HCT116 (cell line): Measurements from ENCODE around the gene ENOX1. TPM values are rescaled to one million over a fixed set of nuclear protein-coding genes. Genes with fewer than 3 reads are reported as not detected.

Experiments
- ATAC-seq: fragments of 200-7000 bp; cut with Tn5 transposase; 2 replicates; pipeline ENCODE4 v1.9.1; 2020; ENCODE audit warnings: mild to moderate bottlenecking, moderate library complexity
- BruUV-seq: library from RNA; stranded (reverse); fragments of 400-500 nt; replicated peaks from 2 replicates; lab custom pipeline; 2021; lab: Mats Ljungman, UMichigan
- CTCF ChIA-PET: fragments of 300-600 bp; sonication (Branson Sonifier 250); formaldehyde crosslinking; loops from one replicate; lab custom pipeline; 2021; ENCODE audit warnings: antibody characterized with exemption; lab: Charles Lee
- POLR2A ChIA-PET: fragments of 300-600, 350-600 bp; sonication (Branson Sonifier 250); formaldehyde crosslinking; loops from one replicate; lab custom pipeline; 2021; ENCODE audit warnings: antibody characterized with exemption; lab: Charles Lee
- RAD21 ChIA-PET, 2 experiments: fragments of 300-600 bp; sonication (Branson Sonifier 250); formaldehyde crosslinking; loops; one replicate each; lab custom pipeline; 2023; ENCODE audit warnings: low total read pairs in 2 of 2; ENCODE audit not compliant: uncharacterized antibody in 2 of 2, unreplicated experiment in 2 of 2, low non-redundant PET in 1 of 2; lab: Charles Lee
- DNase-seq: peaks from one replicate; pipeline ENCODE4 v3.0.0-alpha.2; 2010; ENCODE audit warnings: low read depth, low spot score
- H2AFZ ChIP-seq: fragments of 200-600 bp; shearing (Covaris generic), sonication (generic); 2 replicates; pipeline ENCODE4 v1.6.1; 2017; ENCODE audit warnings: low read depth, mixed run types, mixed read lengths, antibody characterized with exemption, low read length; ENCODE audit not compliant: poor library complexity, severe bottlenecking
- H3K27ac ChIP-seq: 2 replicates; pipeline ENCODE4 v1.5.1; 2012; ENCODE audit warnings: low read depth, low read length
- H3K27me3 ChIP-seq: fragments of 200-600 bp; sonication (generic); 2 replicates; pipeline ENCODE4 v1.6.1; 2016; ENCODE audit warnings: mixed run types, low read length, mixed read lengths; ENCODE audit not compliant: insufficient read depth
- H3K36me3 ChIP-seq, 2 experiments: fragments of 200-500 bp in 1 of 2; fragments of 200-600 bp in 1 of 2; sonication (Bioruptor generic) in 1 of 2; sonication (generic) in 1 of 2; 2 replicates each; pipeline versions ENCODE4 v1.5.1 to v1.6.1; 2014 to 2016; ENCODE audit warnings: low read length in 2 of 2, inconsistent platforms in 1 of 2, mixed read lengths in 1 of 2, mixed run types in 1 of 2; ENCODE audit not compliant: insufficient read depth in 2 of 2, control insufficient read depth in 1 of 2
- H3K4me1 ChIP-seq, 2 experiments: fragments of 200-600 bp in 1 of 2; sonication (generic) in 1 of 2; 2 replicates each; pipeline versions ENCODE4 v1.5.1 to v1.6.1; 2012 to 2017; ENCODE audit warnings: low read length in 2 of 2, inconsistent platforms in 1 of 2, mild to moderate bottlenecking in 1 of 2, mixed read lengths in 1 of 2, mixed run types in 1 of 2, moderate library complexity in 1 of 2; ENCODE audit not compliant: insufficient read depth in 2 of 2, control insufficient read depth in 1 of 2
- H3K4me2 ChIP-seq: fragments of 200-600 bp; sonication (generic); 2 replicates; pipeline ENCODE4 v1.6.1; 2017; ENCODE audit warnings: mixed run types, low read length, mixed read lengths
- H3K4me3 ChIP-seq, 2 experiments: fragments of 200-600 bp in 1 of 2; sonication (generic) in 1 of 2; replicated peaks in 1 of 2; 2 replicates each; pipeline ENCODE4 v1.5.1; 2011 to 2016; ENCODE audit warnings: low read length in 2 of 2, control low read depth in 1 of 2, low read depth in 1 of 2, mild to moderate bottlenecking in 1 of 2, mixed read lengths in 1 of 2, mixed run types in 1 of 2
- H3K79me2 ChIP-seq: fragments of 200-600 bp; sonication (generic); 2 replicates; pipeline ENCODE4 v1.6.1; 2017; ENCODE audit warnings: mild to moderate bottlenecking, mixed run types, low read length, moderate library complexity, mixed read lengths; ENCODE audit not compliant: insufficient read depth
- H3K9ac ChIP-seq: fragments of 200-600 bp; sonication (generic); 2 replicates; pipeline ENCODE4 v1.6.1; 2016; ENCODE audit warnings: low read length, mixed read lengths
- H3K9me2 ChIP-seq: fragments of 200-600 bp; sonication (generic), shearing (Covaris generic); 2 replicates; pipeline ENCODE4 v1.6.1; 2017; ENCODE audit warnings: mixed run types, mild to moderate bottlenecking, moderate library complexity; ENCODE audit not compliant: insufficient read depth
- H3K9me3 ChIP-seq, 2 experiments: fragments of 200-500 bp in 1 of 2; fragments of 200-600 bp in 1 of 2; sonication (Bioruptor generic) in 1 of 2; sonication (generic) in 1 of 2; 2 replicates each; pipeline ENCODE4 v1.6.1; 2014 to 2017; ENCODE audit warnings: low read length in 2 of 2, mixed read lengths in 2 of 2, inconsistent platforms in 1 of 2, low read depth in 1 of 2, mild to moderate bottlenecking in 1 of 2, mixed run types in 1 of 2, moderate library complexity in 1 of 2; ENCODE audit not compliant: control insufficient read depth in 1 of 2, insufficient read depth in 1 of 2
- H4K20me1 ChIP-seq: fragments of 200-600 bp; sonication (generic), shearing (Covaris generic); 2 replicates; pipeline ENCODE4 v1.6.1; 2017; ENCODE audit warnings: mixed run types, mild to moderate bottlenecking, moderate library complexity; ENCODE audit not compliant: insufficient read depth
- CEBPB ChIP-seq: IDR thresholded peaks from 2 replicates; pipeline ENCODE4 v1.6.1; 2012; ENCODE audit warnings: low read depth
- EGR1 ChIP-seq: IDR thresholded peaks from 2 replicates; pipeline ENCODE4 v1.6.1; 2012; ENCODE audit warnings: low read depth
- EZH2 ChIP-seq: fragments of 200-600 bp; sonication (generic); IDR thresholded peaks from 2 replicates; pipeline ENCODE4 v1.6.1; 2017; ENCODE audit warnings: antibody characterized with exemption, mixed run types
- POLR2A ChIP-seq: IDR thresholded peaks from 2 replicates; pipeline ENCODE4 v1.7.0; 2011; ENCODE audit warnings: borderline replicate concordance; ENCODE audit not compliant: insufficient read depth, insufficient read length; ENCODE audit errors: extremely low read depth
- POLR2AphosphoS5 ChIP-seq: IDR thresholded peaks from 2 replicates; pipeline ENCODE4 v1.6.1; 2011; ENCODE audit warnings: mild to moderate bottlenecking, low read depth, low read length, moderate library complexity
- RAD21 ChIP-seq: IDR thresholded peaks from 2 replicates; pipeline ENCODE4 v1.6.1; 2012; ENCODE audit warnings: low read depth, mild to moderate bottlenecking
- TCF7L2 ChIP-seq: IDR thresholded peaks from 2 replicates; pipeline ENCODE4 v1.7.0; 2011; ENCODE audit warnings: borderline replicate concordance, inconsistent platforms; ENCODE audit not compliant: insufficient read depth, insufficient read length; ENCODE audit errors: extremely low read depth
- ZNF274 ChIP-seq: fragments of 200-500 bp; sonication (Bioruptor generic); IDR thresholded peaks from 2 replicates; pipeline ENCODE4 v1.6.1; 2014; ENCODE audit warnings: mild to moderate bottlenecking, low read depth, low read length, inconsistent platforms
- intact Hi-C: fragments of 100-400 bp; cut with micrococcal nuclease; formaldehyde crosslinking; loops from 2 replicates; pipeline ENCODE4 v1.10.0; 2022
- total RNA-seq: library from RNA; stranded (reverse); gene quantifications from one replicate; pipeline ENCODE4 v1.2.1, GENCODE V29; 2021; ENCODE audit not compliant: unreplicated experiment
- TF ChIP-seq, protein P1 (sequence below): IDR thresholded peaks from 2 replicates; pipeline ENCODE4 v1.6.1; 2011; ENCODE audit warnings: mild to moderate bottlenecking, low read length, moderate library complexity; ENCODE audit not compliant: insufficient replicate concordance; ENCODE audit errors: extremely low read depth

The ENOX1 gene
- total RNA-seq, 1 experiment from 2014 or later, result 4.5 TPM

DNA sequence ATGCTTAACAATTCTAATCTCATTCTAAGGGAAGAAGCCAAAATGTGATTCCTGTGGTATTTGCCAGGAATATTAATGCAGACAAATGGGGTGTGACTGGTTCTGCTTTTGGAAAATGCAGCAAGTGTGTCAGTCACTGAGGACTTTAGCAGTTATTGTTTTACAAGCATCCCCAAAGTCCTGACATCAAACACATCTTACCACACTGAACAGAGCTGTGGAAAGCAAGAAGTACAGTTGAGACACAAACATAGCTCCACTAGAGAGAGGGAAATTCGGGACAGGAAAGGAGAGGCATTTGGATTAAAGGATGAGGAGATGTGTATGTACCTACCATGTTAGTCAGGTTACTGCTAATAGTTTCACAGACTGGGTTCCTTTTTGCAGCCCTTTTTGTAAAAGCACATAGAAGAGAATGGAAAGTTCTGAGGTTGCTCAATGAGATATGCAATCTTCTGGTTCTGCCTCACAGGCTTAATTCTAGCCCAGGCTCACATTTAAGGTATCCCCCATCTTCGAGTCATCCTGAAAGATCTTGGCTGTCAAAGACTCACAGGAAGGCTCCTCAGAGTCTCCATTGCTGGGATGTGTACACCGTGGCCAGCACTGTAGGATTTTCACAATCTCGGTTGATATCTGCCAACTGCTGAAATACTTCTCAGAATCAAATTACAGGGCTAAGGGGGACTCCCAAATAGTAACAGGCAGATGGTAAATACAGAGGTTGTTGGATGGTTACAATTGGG, 446.8 kb downstream of the ENOX1 start:
- Histone ChIP-seq H3K4me2 (no peak overlapping the region), H3K9me2 (no peaks in the 10 kb centered on the region), H2AFZ (no peak overlapping the region), H3K27me3 (no peaks in the 10 kb centered on the region; the same call in 1 of the 2 replicates), H3K79me2 (no peaks in the 10 kb centered on the region), H4K20me1 (no peaks in the 10 kb centered on the region), H3K9me3 (no peaks in the 10 kb centered on the region), H3K36me3 (no peaks in the 10 kb centered on the region), H3K4me3 (no peak overlapping the region), H3K27ac (no peak overlapping the region), H3K9ac (no peak overlapping the region), H3K4me1 (no peaks in the 10 kb centered on the region)
- ChIA-PET CTCF (no interaction called here), POLR2A (no interaction called here), RAD21 (no interaction called here)
- intact Hi-C loops, result no loop called here
- BruUV-seq, result no TSS peak
- DNase-seq, result no peak
- TF ChIP-seq, protein P1, sequence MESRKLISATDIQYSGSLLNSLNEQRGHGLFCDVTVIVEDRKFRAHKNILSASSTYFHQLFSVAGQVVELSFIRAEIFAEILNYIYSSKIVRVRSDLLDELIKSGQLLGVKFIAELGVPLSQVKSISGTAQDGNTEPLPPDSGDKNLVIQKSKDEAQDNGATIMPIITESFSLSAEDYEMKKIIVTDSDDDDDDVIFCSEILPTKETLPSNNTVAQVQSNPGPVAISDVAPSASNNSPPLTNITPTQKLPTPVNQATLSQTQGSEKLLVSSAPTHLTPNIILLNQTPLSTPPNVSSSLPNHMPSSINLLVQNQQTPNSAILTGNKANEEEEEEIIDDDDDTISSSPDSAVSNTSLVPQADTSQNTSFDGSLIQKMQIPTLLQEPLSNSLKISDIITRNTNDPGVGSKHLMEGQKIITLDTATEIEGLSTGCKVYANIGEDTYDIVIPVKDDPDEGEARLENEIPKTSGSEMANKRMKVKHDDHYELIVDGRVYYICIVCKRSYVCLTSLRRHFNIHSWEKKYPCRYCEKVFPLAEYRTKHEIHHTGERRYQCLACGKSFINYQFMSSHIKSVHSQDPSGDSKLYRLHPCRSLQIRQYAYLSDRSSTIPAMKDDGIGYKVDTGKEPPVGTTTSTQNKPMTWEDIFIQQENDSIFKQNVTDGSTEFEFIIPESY, result no peak
- TF ChIP-seq EZH2 (no peak), ZNF274 (no peak), CEBPB (no peak), RAD21 (no peak), POLR2A (no peak), EGR1 (no peak), TCF7L2 (no peak), POLR2AphosphoS5 (no peak)
- ATAC-seq, result no peak
